ENCODE data around the gene SPATS2L.

DNA sequence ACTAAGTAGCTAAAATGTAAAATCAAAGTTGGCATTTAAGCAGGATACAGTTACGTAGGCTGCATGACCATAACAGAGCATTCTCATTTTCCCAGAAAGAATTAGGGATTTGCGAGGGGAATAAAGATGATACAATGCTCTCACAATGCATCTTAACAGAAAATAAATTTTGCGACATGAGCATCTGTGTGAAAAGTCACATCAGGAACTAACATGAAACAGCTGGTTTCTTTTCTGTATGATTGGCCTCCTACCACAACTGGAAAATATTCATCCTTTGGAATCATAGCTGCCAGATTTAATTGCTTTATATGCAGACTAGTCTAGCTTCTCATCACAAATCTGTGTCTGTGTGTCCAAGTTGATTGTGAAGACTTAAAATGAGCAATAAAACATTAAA, 137.4 kb downstream of the SPATS2L start:
- TF ChIP-seq, protein P1, sequence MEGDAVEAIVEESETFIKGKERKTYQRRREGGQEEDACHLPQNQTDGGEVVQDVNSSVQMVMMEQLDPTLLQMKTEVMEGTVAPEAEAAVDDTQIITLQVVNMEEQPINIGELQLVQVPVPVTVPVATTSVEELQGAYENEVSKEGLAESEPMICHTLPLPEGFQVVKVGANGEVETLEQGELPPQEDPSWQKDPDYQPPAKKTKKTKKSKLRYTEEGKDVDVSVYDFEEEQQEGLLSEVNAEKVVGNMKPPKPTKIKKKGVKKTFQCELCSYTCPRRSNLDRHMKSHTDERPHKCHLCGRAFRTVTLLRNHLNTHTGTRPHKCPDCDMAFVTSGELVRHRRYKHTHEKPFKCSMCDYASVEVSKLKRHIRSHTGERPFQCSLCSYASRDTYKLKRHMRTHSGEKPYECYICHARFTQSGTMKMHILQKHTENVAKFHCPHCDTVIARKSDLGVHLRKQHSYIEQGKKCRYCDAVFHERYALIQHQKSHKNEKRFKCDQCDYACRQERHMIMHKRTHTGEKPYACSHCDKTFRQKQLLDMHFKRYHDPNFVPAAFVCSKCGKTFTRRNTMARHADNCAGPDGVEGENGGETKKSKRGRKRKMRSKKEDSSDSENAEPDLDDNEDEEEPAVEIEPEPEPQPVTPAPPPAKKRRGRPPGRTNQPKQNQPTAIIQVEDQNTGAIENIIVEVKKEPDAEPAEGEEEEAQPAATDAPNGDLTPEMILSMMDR (IDR thresholded peaks at IDR 0.05), result no peak
- TF ChIP-seq POLR2A (IDR thresholded peaks at IDR 0.05), result no peak
- TF ChIP-seq POLR2AphosphoS5 (IDR thresholded peaks at IDR 0.05), result no peak

Data from breast epithelium (tissue), 3 donors.